Right renal cortex interstitium (tissue), 3 donors: ENCODE results near the gene TLX3. TPM values are rescaled to one million over a fixed set of nuclear protein-coding genes. Genes with fewer than 3 reads are reported as not detected.
"Not testable (repeated sequence)": the region's sequence is repeated elsewhere in the genome, so short reads cannot be mapped to it uniquely, and the experiment has no call there.

Source experiments
- DNase-seq, 3 donors: peaks; one replicate each; pipeline ENCODE4 v3.0.0-alpha.2; 2013; ENCODE audit warnings: low read depth in 3 of 3, low spot score in 2 of 3
- polyA plus RNA-seq, 3 donors: library from polyadenylated mRNA; unstranded; fragments of 120-200 nt; gene quantifications; one replicate each; pipeline ENCODE4 v1.2.1, GENCODE V29; 2013; ENCODE audit not compliant: insufficient read length in 3 of 3

The TLX3 gene
- polyA plus RNA-seq, 3 donors: not detected

GRCh38 chr5:171322527-171322926, 13.5 kb downstream of the TLX3 start:
- DNase-seq: no peak

- DNase-seq: no peak
These were observed 14.0 kb downstream of the TLX3 start for GRCh38 chr5:171323007-171323406.

GRCh38 chr5:171323806-171324632, 15.0 kb downstream of the TLX3 start:
- no peak for DNase-seq

- DNase-seq: no peak
These were observed 21.0 kb downstream of the TLX3 start for GRCh38 chr5:171330021-171330420.

GRCh38 chr5:171335616-171336015, 26.6 kb downstream of the TLX3 start:
- no peak for DNase-seq

GRCh38 chr5:171336521-171337209, 27.6 kb downstream of the TLX3 start:
- no peak for DNase-seq

GRCh38 chr5:171337210-171337569, 28.1 kb downstream of the TLX3 start:
- DNase-seq: no peak

GRCh38 chr5:171340042-171340441, 31.0 kb downstream of the TLX3 start:
- DNase-seq: no peak

- DNase-seq: no peak
These were observed 31.4 kb downstream of the TLX3 start for GRCh38 chr5:171340491-171340890.

GRCh38 chr5:171342362-171343111, 33.5 kb downstream of the TLX3 start:
- peak in 2 of 3 donors; percentile 41 to 48 for DNase-seq

GRCh38 chr5:171344936-171345608, 36.0 kb downstream of the TLX3 start:
- DNase-seq: no peak

GRCh38 chr5:171351536-171352073, 42.6 kb downstream of the TLX3 start:
- DNase-seq: no peak

- no peak for DNase-seq
These were observed 46.3 kb downstream of the TLX3 start for GRCh38 chr5:171355302-171355724.

- no peak for DNase-seq
These were observed 48.8 kb downstream of the TLX3 start for GRCh38 chr5:171357843-171358242.

- not testable (repeated sequence) for DNase-seq
These were observed 52.1 kb downstream of the TLX3 start for GRCh38 chr5:171361151-171361550.

Other genes with a start within 250 kb of the TLX3 start
- gene NPM1, start 78.6 kb downstream of the TLX3 start, polyA plus RNA-seq: 1,000 to 10,000 TPM; 1,760 to 2,039 (median 1,873) TPM
- under 1 TPM; 0.24 to 0.40 (median 0.39) TPM for gene FGF18, start 110.4 kb downstream of the TLX3 start, polyA plus RNA-seq